ENCODE measurements around the gene HTR6.

HTR6 gene

DNA sequence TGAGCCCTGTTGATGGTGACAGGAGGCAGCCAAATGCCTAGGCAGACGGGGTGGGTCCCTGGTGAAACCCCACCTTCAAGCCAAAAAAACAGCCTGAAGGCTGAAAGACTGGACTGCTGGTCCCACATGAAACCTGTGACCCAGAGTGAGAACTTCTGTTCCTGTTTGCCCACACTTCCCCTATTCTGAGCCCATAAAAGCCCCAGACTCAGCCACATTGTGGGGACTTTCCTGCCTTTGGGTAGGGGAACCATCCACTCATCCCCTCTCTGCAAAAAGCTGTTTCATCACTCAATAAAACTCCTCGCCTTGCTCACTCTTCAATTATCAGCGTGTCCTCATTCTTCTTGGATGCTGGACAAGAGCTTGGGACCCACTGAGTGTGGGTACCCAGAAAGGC lies 25.2 kb downstream of the HTR6 start:
- no peak for DNase-seq

DNA sequence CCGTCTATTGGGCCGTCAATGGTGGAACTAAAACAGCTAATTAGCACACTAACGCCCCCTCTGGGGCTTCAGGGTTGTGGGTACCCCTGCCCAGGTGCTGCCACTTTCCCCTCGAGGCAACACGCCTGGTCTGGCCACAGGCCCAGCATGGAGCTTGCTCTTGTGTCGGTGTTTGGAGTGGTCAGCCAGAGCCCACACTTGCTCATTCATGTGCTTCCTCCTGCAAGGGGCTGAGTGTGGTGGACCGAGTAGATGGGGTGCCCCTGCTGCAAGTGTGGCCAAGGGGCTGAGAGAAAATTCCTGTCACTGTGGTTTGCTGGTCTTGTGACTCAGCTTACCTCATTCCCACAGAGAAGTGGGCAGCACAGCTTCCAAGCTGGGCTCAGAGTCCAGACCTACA lies 25.7 kb downstream of the HTR6 start:
- DNase-seq, result no peak

DNA sequence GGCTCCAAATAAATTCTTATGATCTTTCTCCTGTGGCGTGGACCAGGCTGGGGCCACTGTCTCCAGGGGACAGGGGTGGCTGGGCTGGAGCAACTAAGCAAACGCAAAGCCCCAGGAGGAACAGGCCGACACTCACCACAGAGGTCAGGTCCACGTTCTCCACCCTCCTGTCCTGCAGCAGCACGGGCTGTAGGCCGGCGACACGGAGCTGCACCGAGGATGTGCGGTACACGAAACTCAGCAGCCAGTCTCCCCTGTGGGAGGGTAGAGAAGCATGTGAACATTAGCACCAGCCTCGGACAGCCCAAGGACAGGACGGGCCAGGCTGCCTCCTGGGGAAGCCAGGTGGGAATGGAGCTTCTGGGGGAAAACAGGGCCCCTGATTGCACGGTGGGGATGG lies 29.6 kb downstream of the HTR6 start:
- no peak for DNase-seq

DNA sequence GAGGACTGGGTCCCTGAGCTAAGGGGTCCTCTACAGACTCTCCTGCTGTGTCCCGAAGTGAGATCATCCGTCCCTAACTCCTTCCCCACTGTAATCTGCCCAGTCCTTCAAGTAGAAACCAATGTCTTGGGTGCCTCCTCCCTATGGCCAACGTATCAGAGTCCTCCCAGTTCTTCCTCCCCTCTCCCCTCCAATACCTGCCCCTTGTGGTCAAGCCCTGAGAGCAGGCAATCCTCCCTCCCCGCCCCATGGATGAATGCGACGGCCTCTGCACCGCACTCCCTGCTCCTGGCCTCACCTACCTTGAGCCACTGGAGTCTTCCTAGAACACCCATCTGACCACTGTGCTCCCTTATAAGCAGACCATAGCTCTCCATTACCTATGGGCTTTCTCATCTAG lies 31.1 kb downstream of the HTR6 start:
- no peak for DNase-seq

DNA sequence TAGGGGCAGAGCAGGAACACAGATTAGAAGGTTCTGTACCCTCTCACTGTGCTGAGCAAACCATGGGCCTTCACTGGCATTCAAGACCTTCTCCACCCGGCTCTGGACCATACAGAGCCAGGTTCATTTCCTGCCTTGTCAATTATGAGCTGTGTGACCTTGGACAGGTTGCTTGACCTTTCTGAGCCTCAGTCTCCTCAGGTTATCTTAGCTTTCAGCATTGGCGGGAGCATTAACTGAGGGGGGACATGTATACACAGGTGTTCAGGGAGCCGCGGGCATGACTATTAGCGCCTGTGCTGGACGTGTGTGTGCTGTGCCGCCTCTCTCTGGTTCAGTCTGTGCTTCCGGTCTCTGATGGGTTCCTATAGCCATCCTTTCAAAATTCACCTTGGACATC lies 32.1 kb downstream of the HTR6 start:
- no peak for DNase-seq

DNA sequence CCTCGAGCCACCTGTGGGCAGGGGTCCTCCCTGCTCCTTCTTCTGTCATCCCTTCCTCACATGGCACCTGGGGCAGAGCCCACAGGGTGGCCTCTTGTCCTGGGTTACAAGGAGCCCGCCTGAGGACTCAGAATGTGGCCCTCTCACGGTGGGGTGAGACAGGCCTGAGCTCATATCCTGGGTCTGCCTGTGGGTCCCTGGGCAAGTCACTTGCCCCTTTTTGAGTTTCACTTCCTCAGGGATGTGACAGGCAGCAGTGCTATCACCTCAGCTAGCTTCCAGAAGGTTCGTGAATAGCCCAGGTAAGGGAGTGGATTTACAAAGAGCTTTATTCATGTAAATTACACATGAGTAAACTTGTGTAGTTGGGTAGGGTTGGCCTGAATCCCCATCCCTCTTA lies 33.5 kb downstream of the HTR6 start:
- DNase-seq, result no peak

DNA sequence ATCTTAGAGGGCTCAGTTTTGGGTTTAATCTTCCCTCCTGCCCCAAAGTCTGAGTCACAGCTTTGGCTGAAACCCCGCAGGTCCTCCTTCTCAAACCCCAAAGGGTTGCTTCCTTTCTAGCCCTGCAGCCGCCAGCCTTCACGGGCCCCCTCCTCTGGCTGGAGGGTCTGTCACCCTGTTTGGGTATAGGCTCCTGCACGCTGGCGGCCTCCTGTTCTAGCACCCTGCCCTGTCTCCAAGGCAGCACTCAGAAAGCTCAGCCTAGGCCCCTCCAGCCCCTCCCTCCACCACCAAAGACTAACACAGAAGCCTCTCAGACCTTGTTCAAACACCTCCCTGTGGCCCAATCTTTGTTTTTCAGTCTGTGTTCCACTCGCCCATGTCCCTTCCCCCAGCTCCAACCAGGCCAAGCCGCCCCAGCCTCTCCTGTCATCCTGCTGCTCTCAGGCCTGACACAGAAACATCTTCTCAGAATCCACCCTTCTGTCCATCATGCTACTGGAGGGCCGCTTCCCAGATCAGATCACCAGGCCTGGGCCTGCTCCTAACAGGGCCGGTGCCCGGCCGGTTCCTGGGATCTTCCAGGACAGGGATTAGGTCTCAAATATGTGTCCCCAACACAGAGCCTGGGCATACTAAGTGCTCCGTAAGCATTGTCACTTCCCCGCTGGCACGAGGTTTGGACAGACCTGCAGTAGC lies 35.6 kb downstream of the HTR6 start:
- DNase-seq, result no peak

DNA sequence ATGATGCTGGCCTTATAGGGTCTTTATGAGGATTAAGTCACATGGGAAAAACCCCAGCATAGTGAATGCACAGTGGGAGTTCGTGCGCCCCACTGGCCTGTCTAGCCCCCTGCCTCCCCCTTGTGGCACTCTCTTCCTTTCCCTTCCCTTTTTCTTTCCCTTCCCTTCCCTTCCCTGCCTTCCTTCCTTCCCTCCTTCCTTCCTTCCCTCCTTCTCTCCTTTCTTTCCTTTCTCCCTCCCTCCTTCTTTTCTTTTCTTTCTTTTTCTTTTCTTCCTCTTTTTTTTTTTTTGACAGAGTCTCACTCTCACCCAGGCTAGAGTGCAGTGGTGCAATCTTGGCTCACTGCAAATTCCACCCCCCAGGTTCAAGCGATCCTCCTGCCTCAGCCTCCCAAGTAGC lies 38.6 kb downstream of the HTR6 start:
- no peak for DNase-seq

DNA sequence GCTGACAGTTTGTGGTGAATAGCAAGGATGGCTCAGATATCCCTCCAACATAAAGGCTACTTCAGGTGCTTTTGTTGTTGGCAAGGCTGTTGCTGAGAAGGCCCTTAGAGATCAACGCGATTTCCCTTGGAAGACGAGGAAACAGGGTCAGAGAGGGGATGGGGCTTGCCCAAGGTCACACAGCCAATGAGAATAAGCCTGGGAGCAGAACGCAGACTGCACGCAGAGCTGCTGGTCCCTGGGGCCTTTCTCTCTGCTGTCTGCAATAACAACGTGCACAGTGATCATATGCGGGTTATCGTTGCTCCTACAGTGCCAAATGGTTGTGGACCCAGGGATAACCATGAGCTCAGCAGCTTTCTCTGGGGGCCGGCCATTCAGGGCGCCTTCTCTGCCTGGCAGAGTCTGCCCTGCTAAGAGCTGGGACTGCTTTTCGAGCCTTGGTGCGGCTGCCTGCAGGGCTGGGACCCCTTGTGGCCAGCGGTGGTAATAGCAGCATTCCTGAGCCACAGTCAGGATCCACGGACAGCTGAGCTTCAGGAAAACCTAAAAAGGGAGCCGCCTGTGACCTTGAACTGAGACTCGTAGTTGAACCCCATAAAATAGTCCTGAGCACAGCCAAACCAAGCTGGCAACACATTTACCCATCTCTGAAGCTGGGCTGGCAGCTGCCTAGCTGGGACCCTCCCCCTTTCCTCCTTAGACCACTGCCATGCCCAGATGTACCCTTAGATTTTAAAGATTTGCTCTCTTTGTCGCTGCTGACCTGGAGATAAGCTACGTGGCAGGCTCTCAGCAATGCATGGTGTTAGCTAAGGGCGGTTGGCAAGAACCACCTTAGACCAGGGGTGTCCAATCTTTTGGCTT lies 39.8 kb downstream of the HTR6 start:
- DNase-seq, result peak; percentile 49

DNA sequence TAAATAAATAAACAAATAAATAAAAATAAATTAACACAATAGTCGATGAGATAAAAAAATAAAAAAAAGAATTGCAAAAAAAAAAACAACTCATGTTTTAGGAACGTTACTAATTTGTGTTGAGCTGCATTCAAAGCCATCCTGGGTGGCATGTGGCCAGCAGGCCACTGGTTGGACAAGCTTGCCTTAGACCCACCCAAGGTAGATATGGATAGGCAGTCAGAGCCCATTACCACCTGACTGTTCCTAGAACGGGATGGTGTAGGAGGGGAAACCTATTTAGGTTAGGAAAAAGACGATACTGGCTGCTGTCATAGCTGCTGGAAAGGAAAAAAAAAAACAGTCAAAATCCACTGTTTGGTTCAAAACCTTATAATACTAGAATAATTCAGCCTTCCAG lies 40.8 kb downstream of the HTR6 start:
- no peak for DNase-seq

DNA sequence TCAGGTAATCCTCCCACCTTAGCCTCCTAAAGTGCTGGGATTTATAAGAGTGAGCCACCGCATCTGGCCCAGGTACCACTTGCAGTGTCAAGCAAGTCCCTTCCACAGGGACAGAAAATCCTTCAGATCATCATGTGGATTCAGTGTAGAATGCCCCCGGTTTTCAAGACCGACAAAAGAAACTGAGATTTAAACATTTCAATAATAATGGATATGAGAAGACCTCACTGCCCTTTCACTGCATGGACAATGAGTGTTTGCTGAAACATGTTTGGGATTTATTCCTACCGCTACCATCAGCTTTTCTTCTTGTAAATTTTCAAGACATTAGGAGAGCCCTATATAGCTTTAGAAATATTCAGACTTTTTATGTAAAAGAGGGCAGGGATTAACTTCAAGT lies 41.5 kb downstream of the HTR6 start:
- DNase-seq, result no peak

DNA sequence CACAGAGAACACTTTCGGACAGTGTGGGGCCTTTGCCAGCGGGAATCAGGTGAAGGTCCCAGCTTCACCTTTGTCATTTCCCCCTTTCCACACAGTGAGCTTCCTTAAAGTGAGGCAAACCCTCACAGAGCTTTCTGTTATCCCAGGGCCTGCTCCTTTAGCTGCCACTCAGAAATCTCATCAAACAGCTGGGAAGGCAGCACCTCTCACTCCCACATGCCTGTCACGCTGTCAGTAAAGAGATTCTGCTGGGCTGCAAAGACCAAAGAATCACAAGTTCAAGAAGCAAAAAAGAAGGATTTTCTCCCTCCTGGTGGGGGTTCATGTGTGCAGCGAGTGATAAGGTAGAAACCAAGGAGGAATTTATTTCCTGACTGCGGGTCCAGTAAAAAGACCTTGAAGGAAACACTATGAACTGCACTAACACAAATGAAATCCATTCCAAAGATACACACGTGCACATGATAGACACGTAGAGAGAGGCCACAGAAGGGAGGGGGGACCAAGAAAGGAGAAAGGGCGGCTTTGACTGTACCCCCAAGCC lies 44.0 kb downstream of the HTR6 start:
- no peak for DNase-seq

DNA sequence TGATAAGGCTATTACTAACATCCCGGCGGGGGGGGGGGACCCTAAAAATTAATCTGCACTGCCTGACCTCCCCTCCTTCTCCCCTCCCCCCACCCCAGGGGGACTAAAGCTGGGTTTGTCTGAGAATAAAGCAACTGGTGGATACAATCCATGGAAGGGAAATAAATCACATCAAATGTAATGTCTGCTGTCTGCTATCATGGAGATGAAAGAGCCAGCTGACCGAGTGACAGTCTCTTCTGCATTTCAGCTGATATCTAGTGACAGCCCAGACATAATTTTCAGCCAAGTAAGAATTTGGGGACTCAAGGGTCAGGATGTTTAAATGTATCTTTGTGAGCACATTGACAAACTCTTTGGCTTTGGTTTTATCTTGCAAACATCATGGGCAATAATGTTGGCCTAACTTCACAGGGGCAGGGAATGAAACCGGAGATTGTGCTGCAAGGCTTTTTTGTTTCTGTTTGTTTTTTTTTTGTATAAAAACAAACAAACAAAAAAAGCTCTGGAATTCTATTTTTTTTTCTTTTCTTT lies 44.7 kb downstream of the HTR6 start:
- DNase-seq, result no peak

DNA sequence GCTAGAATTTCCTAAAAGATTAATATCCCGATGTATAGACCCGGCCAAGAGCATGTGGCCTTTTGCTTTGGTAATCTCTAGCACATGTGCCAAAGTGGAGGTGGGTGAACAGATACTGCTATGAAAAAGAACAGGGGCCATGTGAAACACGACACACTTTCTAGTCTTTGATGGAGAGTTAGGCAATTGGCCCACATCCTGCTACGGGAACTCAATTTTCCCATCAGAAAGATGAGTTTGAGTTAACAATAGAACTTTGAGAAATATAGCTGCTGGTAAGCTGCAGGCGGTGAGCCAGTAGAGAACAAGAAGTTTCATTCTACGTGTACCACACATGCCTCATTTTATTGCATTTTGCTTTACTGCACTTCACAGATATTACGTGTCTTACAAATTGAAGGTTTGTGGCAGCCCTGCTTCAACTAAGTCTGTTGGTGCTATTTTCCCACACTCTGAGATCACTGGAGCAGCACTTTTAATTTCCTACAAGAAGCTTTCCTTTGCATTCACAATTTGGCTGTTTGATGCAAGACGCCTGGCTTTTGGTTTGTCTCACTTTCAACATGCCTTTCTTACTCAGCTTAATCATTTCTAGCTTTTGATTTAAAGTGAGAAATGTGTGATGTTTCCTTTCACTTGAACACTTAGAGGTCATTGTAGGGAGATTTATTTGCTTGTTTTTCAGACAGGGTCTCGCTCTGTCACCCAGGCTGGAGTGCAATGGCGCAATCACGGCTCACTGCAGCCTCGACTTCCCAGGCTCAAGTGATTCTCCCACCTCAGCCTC lies 46.3 kb downstream of the HTR6 start:
- no peak for DNase-seq

DNA sequence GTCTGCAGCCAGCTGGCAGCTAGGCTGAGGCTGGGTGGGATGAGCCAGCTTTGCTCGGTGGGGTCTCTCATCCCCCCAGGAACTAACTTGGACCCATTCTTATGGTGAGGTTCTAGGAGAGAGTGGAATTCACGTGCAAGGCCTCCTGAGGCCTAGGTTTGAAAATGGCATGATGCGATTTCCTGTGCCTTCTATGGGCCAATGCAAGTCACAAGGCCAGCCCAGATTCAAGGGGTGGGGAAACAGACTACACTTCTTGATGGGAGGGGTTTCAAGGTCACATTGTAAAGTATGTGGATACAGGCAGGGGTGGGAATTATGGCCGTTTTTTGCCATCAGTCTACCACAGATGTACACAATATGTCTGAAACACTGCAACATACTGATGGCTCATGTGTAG lies 48.3 kb downstream of the HTR6 start:
- DNase-seq, result no peak

DNA sequence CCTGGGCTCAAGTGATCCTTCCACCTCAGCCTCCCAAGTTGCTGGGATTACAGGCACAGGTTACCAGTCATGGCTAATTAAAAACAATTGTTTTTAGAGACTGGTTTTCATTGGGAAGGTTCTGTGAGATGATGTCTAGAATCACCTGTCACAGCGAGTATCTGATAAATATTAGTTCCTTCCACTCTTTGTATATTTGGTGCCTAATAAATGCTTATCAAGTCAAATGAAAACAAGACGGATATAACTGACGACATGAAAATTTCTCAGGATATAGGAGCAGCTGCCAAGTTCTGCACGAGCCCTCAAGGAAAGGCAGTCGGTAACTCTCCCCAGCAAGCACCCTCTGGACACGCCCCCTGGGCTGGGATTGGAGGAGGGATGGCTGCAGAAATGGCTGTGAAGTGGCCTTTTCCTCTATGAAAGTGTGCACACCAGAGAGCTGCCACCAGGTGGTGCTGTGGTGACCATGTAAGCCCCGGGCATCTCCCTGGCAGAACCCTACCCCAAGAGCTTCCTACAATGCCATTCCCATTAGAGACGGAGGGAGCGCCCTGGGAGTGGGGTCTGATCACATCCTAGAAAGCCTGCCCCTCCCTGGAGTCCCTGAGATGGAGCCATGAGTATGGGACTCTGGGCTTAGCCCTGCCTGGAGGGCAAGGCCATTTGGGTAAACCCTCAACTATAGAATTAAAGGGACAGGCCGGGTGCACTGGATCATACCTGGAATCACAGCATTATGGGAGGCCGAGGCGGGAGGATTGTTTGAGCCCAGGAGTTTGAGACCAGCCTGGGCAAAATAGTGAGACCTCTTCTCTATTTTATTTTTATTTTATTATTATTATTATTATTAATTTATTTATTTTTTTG lies 50.9 kb downstream of the HTR6 start:
- peak; percentile 68 for DNase-seq

DNA sequence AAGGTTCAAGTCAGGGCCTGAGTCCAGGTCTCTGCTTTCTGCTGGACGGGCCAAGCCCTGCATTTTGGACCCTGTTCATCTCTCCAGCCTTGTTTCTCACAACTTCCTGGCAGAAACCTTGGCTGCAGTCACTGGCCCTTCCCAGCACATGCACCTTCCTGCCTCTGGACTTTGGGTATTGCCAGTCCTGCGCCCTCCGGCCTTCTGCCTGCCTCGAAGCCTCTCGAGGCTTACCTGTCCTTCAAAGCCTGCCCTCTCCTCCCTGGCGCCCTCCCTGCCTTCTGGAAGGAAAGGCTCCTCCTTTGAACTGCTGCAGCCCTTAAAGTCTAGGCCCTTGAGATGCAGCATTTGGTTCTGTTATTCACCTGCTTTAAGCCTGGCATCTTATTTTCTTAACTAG lies 52.8 kb downstream of the HTR6 start:
- DNase-seq, result no peak

DNA sequence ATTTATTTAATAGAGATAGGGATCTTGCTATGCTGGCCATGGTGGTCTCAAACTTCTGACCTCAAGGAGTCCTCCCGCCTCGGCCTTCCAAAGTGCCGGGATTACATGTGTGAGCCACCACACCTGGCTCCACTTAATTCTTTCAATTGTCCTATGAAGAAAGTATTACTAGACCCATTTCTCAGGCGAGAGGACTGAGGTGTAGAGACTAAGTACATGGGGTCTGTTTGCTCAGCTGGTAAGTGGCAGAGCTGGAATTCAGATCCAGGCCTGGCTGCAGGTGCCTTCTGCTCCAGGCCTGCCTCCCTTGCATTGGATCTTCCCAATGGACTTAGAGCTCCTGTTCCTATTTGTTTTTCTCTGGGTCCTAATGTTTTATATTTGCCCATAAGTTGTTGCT lies 55.5 kb downstream of the HTR6 start:
- no peak for DNase-seq

DNA sequence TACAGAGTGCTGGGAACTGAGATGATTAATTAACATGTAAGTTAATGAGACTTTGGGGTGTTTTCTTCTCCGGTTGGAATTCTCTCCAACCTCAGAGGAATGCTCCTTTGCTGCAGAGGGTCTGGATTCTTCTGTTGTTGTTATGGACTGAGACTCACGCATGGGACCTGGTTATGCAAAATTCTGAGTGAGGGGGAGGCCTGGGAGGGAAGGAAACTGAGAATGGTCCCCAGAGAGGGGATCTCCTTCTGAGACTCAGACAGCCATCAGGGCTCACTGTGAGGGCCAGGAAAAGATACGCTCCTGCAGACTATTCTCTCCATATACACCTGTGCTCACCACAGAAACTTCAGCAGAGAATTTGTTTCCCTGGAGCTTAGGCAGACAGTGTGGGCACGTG lies 56.3 kb downstream of the HTR6 start:
- DNase-seq, result no peak

DNA sequence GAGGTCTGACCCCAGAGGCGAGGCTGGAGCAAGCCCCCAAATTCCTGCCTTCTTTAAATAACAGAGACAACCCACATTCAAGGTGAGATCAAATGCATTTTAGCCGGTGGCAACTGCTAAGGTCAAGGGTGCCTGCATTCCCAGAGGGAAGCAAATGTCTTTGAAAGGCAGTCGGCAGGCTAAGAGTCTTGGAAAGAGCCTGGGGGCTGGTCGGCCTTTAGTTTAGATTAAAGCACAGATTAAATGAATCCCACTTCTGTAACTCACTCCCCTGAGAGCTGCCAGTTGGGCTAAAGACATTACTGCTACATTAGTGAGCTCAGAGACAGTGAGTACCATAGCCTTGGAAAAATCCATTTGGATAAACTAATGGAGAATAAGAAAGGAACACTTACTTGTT lies 59.2 kb downstream of the HTR6 start:
- no peak for DNase-seq

DNA sequence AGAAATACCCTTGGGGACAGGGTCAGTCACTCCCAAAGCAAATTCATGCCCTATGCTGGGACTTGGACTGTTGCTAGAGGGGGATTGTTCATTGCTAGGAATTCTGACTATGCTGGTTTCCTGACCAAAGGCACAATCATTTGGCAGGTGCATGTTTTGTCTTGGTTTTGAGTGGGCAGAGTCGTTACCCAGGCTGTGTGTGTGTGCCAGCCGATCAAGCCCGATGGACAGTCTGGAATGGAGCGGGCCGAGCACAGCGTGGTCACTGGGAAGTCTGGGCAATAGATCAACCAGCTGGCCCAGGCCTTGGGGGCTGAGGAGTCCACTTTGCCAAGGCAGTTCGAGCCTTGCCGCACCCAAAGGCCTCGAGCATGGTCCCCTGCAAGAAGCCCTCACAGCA lies 60.9 kb downstream of the HTR6 start:
- DNase-seq, result no peak

All from central memory CD4-positive, alpha-beta T cell (primary cell).